ENCODE results near the gene IDE. TPM values are rescaled to one million over a fixed set of nuclear protein-coding genes. Genes with fewer than 3 reads are reported as not detected.

The IDE gene
- total and polyA plus RNA-seq, 2 of the 13 experiments (the other 11 are each of a cell fraction or from before 2014, with no cell fraction given): 16.1 to 52.1 TPM

- no peaks in the 10 kb centered on the region for H3K27me3 ChIP-seq (ENCODE audit: control insufficient read depth in 1 of 2, insufficient read depth in 2 of 2, low read length in 2 of 2)
- 97% methylated on average over 5 of the region's 5 CpGs for WGBS (ENCODE audit: low lambda C conversion rate)
- no peak overlapping the region for H3K27ac ChIP-seq (ENCODE audit: extremely low read length, insufficient read depth, low read length)
- H3K9me3 ChIP-seq (ENCODE audit: low read length): no peaks in the 10 kb centered on the region
- DNase-seq (ENCODE audit: low spot score) (no peak), ATAC-seq (no peak), FAIRE-seq (no peak)
- no peak overlapping the region for H2AFZ ChIP-seq (ENCODE audit: low read length)
- H3K4me3 ChIP-seq (replicated peaks in 1 of 3; ENCODE audit: insufficient read depth in 1 of 3, low read depth in 2 of 3, low read length in 3 of 3): no peak overlapping the region
- TF ChIP-seq MAFK (conservative IDR thresholded peaks at IDR 0.05 in 1 of 2, IDR thresholded peaks at IDR 0.05 in 1 of 2; ENCODE audit: low read length in 2 of 2) (peak in 1 of 2 experiments; percentile 69; a peak in 2 of 4 replicates), ZNF282 (IDR thresholded peaks at IDR 0.05; ENCODE audit: partially characterized antibody) (no peak), MAFF (IDR thresholded peaks at IDR 0.05; ENCODE audit: low read depth, low read length) (peak; percentile 32; the same call in 1 of the 2 replicates)
- intact Hi-C loops (cut with micrococcal nuclease; ENCODE audit: unreplicated experiment): no loop called here
- POLR2A ChIA-PET: no interaction called here
- H3K9ac ChIP-seq (ENCODE audit: insufficient read depth, low read depth, low read length): no peak overlapping the region
- H3K36me3 ChIP-seq (replicated peaks in 1 of 2; ENCODE audit: control insufficient read depth in 1 of 2, insufficient read depth in 2 of 2, low read length in 2 of 2): peaks cover 3 to 52% of the 10 kb centered on the region in 2 experiments
- no peaks in the 10 kb centered on the region for H4K20me1 ChIP-seq (ENCODE audit: insufficient read depth, low read length)
- in situ Hi-C loops (cut with HindIII; ENCODE audit: extremely low pct_ligation_motif_present, low pct_unique_long_range_greater_than_20kb): no loop called here
- H3K4me1 ChIP-seq (ENCODE audit: insufficient read depth, low read length): no peaks in the 10 kb centered on the region
- H3K4me2 ChIP-seq (ENCODE audit: low read depth, low read length): no peak overlapping the region
- no TSS peak for BruUV-seq (replicated peaks)
- CTCF ChIA-PET (ENCODE audit: low intra/inter-chr PET ratio, low total read pairs): no interaction called here
- H3K79me2 ChIP-seq (ENCODE audit: insufficient read depth, low read length): no peaks in the 10 kb centered on the region
Observed at GRCh38 chr10:92505044-92505443, 68.8 kb downstream of the IDE start.

- H2AFZ ChIP-seq (ENCODE audit: low read length): no peak overlapping the region
- H3K36me3 ChIP-seq (replicated peaks in 1 of 2; ENCODE audit: control insufficient read depth in 1 of 2, insufficient read depth in 2 of 2, low read length in 2 of 2): peaks cover 1 to 38% of the 10 kb centered on the region in 2 experiments; a peak in 4 of 5 replicates
- no peaks in the 10 kb centered on the region for H4K20me1 ChIP-seq (ENCODE audit: insufficient read depth, low read length)
- no peak overlapping the region for H3K4me3 ChIP-seq (replicated peaks in 1 of 3; ENCODE audit: insufficient read depth in 1 of 3, low read depth in 2 of 3, low read length in 3 of 3)
- H3K9me3 ChIP-seq (ENCODE audit: low read length): no peaks in the 10 kb centered on the region
- in situ Hi-C loops (cut with HindIII; ENCODE audit: extremely low pct_ligation_motif_present, low pct_unique_long_range_greater_than_20kb): no loop called here
- H3K27ac ChIP-seq (ENCODE audit: extremely low read length, insufficient read depth, low read length): no peak overlapping the region
- H3K79me2 ChIP-seq (ENCODE audit: insufficient read depth, low read length): no peaks in the 10 kb centered on the region
- ChIA-PET CTCF (ENCODE audit: low intra/inter-chr PET ratio, low total read pairs) (no interaction called here), POLR2A (no interaction called here)
- H3K9ac ChIP-seq (ENCODE audit: insufficient read depth, low read depth, low read length): no peak overlapping the region
- intact Hi-C loops (cut with micrococcal nuclease; ENCODE audit: unreplicated experiment): no loop called here
- FAIRE-seq (no peak), DNase-seq (ENCODE audit: low spot score) (no peak), ATAC-seq (no peak)
- no peak overlapping the region for H3K4me2 ChIP-seq (ENCODE audit: low read depth, low read length)
- BruUV-seq (replicated peaks): no TSS peak
- WGBS (ENCODE audit: low lambda C conversion rate): 97% methylated on average over 5 of the region's 5 CpGs
- no peaks in the 10 kb centered on the region for H3K27me3 ChIP-seq (ENCODE audit: control insufficient read depth in 1 of 2, insufficient read depth in 2 of 2, low read length in 2 of 2)
- no peaks in the 10 kb centered on the region for H3K4me1 ChIP-seq (ENCODE audit: insufficient read depth, low read length)
- TF ChIP-seq ZNF512B (CRISPR knock-in tag; IDR thresholded peaks at IDR 0.05; ENCODE audit: borderline replicate concordance) (no peak), ZNF577 (CRISPR knock-in tag; IDR thresholded peaks at IDR 0.05; ENCODE audit: borderline replicate concordance, low read depth) (no peak), ZBTB7B (CRISPR knock-in tag; IDR thresholded peaks at IDR 0.05) (no peak), PCBP1 (IDR thresholded peaks at IDR 0.05; ENCODE audit: borderline replicate concordance, low read depth, low read length) (no peak), STAT5B (CRISPR knock-in tag; IDR thresholded peaks at IDR 0.05) (no peak), BRCA1 (CRISPR knock-in tag; IDR thresholded peaks at IDR 0.05) (no peak), ZNF550 (CRISPR knock-in tag; IDR thresholded peaks at IDR 0.05; ENCODE audit: borderline replicate concordance) (no peak), PPARG (CRISPR knock-in tag; conservative IDR thresholded peaks at IDR 0.05) (no peak), POLR2AphosphoS2 (IDR thresholded peaks at IDR 0.05; ENCODE audit: low read depth, low read length) (no peak), ZBTB25 (CRISPR knock-in tag; IDR thresholded peaks at IDR 0.05) (no peak), RBFOX2 (IDR thresholded peaks at IDR 0.05; ENCODE audit: low read depth, low read length) (no peak), ATF5 (CRISPR knock-in tag; IDR thresholded peaks at IDR 0.05; ENCODE audit: low read depth) (no peak), SKI (IDR thresholded peaks at IDR 0.05; ENCODE audit: partially characterized antibody) (no peak)
Observed at GRCh38 chr10:92502296-92502808, 71.5 kb downstream of the IDE start.

All from HepG2 (cell line).